DND-41 (cell line): Measurements from ENCODE around the gene TNS3.

Source experiments
- ATAC-seq: fragments of 200-7000 bp; cut with Tn5 transposase; 3 replicates; pipeline ENCODE4 v1.9.1; 2021; ENCODE audit warnings: low read depth; ENCODE audit not compliant: insufficient read depth
- DNase-seq: peaks from one replicate; pipeline ENCODE4 v3.0.0-alpha.2; 2020
- H2AFZ ChIP-seq: 2 replicates; pipeline ENCODE4 v1.6.0; 2012; ENCODE audit warnings: low read depth, low read length
- H3K27ac ChIP-seq: 2 replicates; pipeline ENCODE4 v1.5.1; 2012; ENCODE audit warnings: low read length, inconsistent platforms
- H3K27me3 ChIP-seq: fragments of 200-600 bp; sonication (generic); 2 replicates; pipeline ENCODE4 v1.6.0; 2012; ENCODE audit warnings: low read length, mild to moderate bottlenecking, inconsistent platforms; ENCODE audit not compliant: insufficient read depth, poor library complexity
- H3K36me3 ChIP-seq: 2 replicates; pipeline ENCODE4 v1.5.1; 2012; ENCODE audit warnings: low read length, inconsistent platforms; ENCODE audit not compliant: insufficient read depth
- H3K4me1 ChIP-seq: 2 replicates; pipeline ENCODE4 v1.5.1; 2012; ENCODE audit warnings: mild to moderate bottlenecking, low read length; ENCODE audit not compliant: insufficient read depth
- H3K4me2 ChIP-seq: 2 replicates; pipeline ENCODE4 v1.6.0; 2012; ENCODE audit warnings: mild to moderate bottlenecking, moderate library complexity, low read length, inconsistent platforms; ENCODE audit not compliant: insufficient read depth
- H3K4me3 ChIP-seq, 2 experiments: fragments of 200-600 bp in 1 of 2; shearing (Covaris generic) in 1 of 2; 2 replicates each; pipeline ENCODE4 v1.5.1; 2012 to 2016; ENCODE audit warnings: inconsistent platforms in 2 of 2, low read length in 2 of 2, mild to moderate bottlenecking in 2 of 2, low read depth in 1 of 2, moderate library complexity in 1 of 2
- H3K79me2 ChIP-seq: 2 replicates; pipeline ENCODE4 v1.6.0; 2012; ENCODE audit warnings: low read length, inconsistent platforms; ENCODE audit not compliant: insufficient read depth
- H3K9ac ChIP-seq: 2 replicates; pipeline ENCODE4 v1.6.0; 2012; ENCODE audit warnings: low read depth, mild to moderate bottlenecking, inconsistent platforms, low read length, moderate library complexity
- H3K9me3 ChIP-seq: 2 replicates; pipeline ENCODE4 v1.5.1; 2012; ENCODE audit warnings: low read length, moderate library complexity, mild to moderate bottlenecking, inconsistent platforms; ENCODE audit not compliant: insufficient read depth, severe bottlenecking
- H4K20me1 ChIP-seq: 2 replicates; pipeline ENCODE4 v1.6.0; 2012; ENCODE audit warnings: low read length; ENCODE audit not compliant: insufficient read depth
- CTCF ChIP-seq: IDR thresholded peaks from 2 replicates; pipeline ENCODE4 v1.5.1; 2012; ENCODE audit warnings: borderline replicate concordance, low read length, moderate library complexity, mild to moderate bottlenecking; ENCODE audit not compliant: poor library complexity, severe bottlenecking; ENCODE audit errors: extremely low read depth
- EZH2 ChIP-seq: IDR thresholded peaks from 3 replicates; pipeline ENCODE4 v1.6.1; 2012; ENCODE audit warnings: borderline replicate concordance, low read depth, mild to moderate bottlenecking, moderate library complexity, low read length, inconsistent platforms; ENCODE audit not compliant: severe bottlenecking

The TNS3 gene

GRCh38 chr7:47376991-47377616, 204.8 kb downstream of the TNS3 start:
- no peak for DNase-seq
- no peaks in the 10 kb centered on the region for H3K4me1 ChIP-seq
- no peak for ATAC-seq
- H3K27me3 ChIP-seq = no peaks in the 10 kb centered on the region
- H3K9me3 ChIP-seq = no peaks in the 10 kb centered on the region
- no peak overlapping the region for H3K9ac ChIP-seq
- no peak overlapping the region for H3K4me2 ChIP-seq
- H3K27ac ChIP-seq = no peak overlapping the region
- no peaks in the 10 kb centered on the region for H3K36me3 ChIP-seq
- H2AFZ ChIP-seq = no peak overlapping the region
- no peak for TF ChIP-seq CTCF
- no peak for TF ChIP-seq EZH2
- H3K79me2 ChIP-seq = no peaks in the 10 kb centered on the region
- H3K4me3 ChIP-seq = no peak overlapping the region
- H4K20me1 ChIP-seq = no peaks in the 10 kb centered on the region

GRCh38 chr7:47375121-47375938, 206.6 kb downstream of the TNS3 start:
- DNase-seq (no peak), ATAC-seq (no peak)
- H3K36me3 ChIP-seq = no peaks in the 10 kb centered on the region
- no peaks in the 10 kb centered on the region for H3K27me3 ChIP-seq
- H4K20me1 ChIP-seq = no peaks in the 10 kb centered on the region
- no peaks in the 10 kb centered on the region for H3K79me2 ChIP-seq
- H3K4me2 ChIP-seq = no peak overlapping the region
- H3K27ac ChIP-seq = no peak overlapping the region
- no peak overlapping the region for H3K4me3 ChIP-seq
- no peak overlapping the region for H3K9ac ChIP-seq
- H3K4me1 ChIP-seq = no peaks in the 10 kb centered on the region
- H2AFZ ChIP-seq = no peak overlapping the region
- no peak for TF ChIP-seq CTCF
- TF ChIP-seq EZH2 = no peak
- no peaks in the 10 kb centered on the region for H3K9me3 ChIP-seq

- H3K79me2 ChIP-seq = no peaks in the 10 kb centered on the region
- DNase-seq (no peak), ATAC-seq (no peak)
- no peak overlapping the region for H3K9ac ChIP-seq
- no peak overlapping the region for H3K4me3 ChIP-seq
- no peaks in the 10 kb centered on the region for H3K27me3 ChIP-seq
- no peaks in the 10 kb centered on the region for H3K36me3 ChIP-seq
- no peaks in the 10 kb centered on the region for H4K20me1 ChIP-seq
- H3K4me1 ChIP-seq = no peaks in the 10 kb centered on the region
- no peak overlapping the region for H3K4me2 ChIP-seq
- H3K9me3 ChIP-seq = no peaks in the 10 kb centered on the region
- H3K27ac ChIP-seq = no peak overlapping the region
- no peak for TF ChIP-seq CTCF
- TF ChIP-seq EZH2 = no peak
- no peak overlapping the region for H2AFZ ChIP-seq
These were observed 207.4 kb downstream of the TNS3 start for GRCh38 chr7:47374538-47374937.
